ENCODE measurements around the gene SMIM43. TPM values are rescaled to one million over a fixed set of nuclear protein-coding genes. Genes with fewer than 3 reads are reported as not detected.

The SMIM43 gene
- total RNA-seq, 2 donors from 2014 or later: not detected

GRCh38 chr4:121783210-121783609 lies 18.2 kb upstream of the SMIM43 start:
- no peaks in the 10 kb centered on the region for H3K27me3 ChIP-seq
- no peak for DNase-seq (ENCODE audit: low spot score)
- no peak for TF ChIP-seq CTCF (IDR thresholded peaks at IDR 0.05)

GRCh38 chr4:121778991-121779628 lies 14.1 kb upstream of the SMIM43 start:
- DNase-seq (ENCODE audit: low spot score): no peak
- no peak overlapping the region for H3K27ac ChIP-seq
- no peaks in the 10 kb centered on the region for H3K27me3 ChIP-seq
- no peaks in the 10 kb centered on the region for H3K4me1 ChIP-seq
- TF ChIP-seq CTCF (IDR thresholded peaks at IDR 0.05): no peak
- H3K36me3 ChIP-seq: no peaks in the 10 kb centered on the region
- no peak overlapping the region for H3K4me3 ChIP-seq
- no peaks in the 10 kb centered on the region for H3K9me3 ChIP-seq

More at GRCh38 chr4:121783210-121783609, 18.2 kb upstream of the SMIM43 start:
- H3K27ac ChIP-seq: no peak overlapping the region
- no peak overlapping the region for H3K4me3 ChIP-seq
- H3K36me3 ChIP-seq: no peaks in the 10 kb centered on the region
- H3K9me3 ChIP-seq: no peaks in the 10 kb centered on the region
- H3K4me1 ChIP-seq: peaks cover 0 to 10% of the 10 kb centered on the region in 2 donors

DNA sequence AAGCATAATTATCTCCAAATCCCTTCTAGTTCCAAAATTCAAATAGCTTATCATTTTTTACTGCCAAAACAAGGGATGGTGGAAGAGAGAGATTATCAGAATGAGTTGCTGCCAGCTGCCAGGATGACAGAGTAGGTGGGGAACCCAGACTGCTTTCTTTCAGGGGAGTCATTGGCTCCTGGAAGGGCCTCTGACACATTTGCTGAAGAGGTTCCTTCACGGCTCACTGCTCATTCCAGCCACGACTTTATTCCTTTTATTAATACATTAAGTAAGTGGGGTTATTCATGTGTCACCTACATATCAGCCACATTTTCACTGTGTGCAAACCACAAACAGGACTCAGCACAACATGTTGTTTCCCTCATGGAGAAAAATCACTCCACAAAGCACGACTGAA lies 12.7 kb upstream of the SMIM43 start:
- H3K27ac ChIP-seq: no peak overlapping the region
- H3K4me3 ChIP-seq: no peak overlapping the region
- no peaks in the 10 kb centered on the region for H3K36me3 ChIP-seq
- no peaks in the 10 kb centered on the region for H3K27me3 ChIP-seq
- H3K9me3 ChIP-seq: no peaks in the 10 kb centered on the region
- DNase-seq (ENCODE audit: low spot score): no peak
- no peaks in the 10 kb centered on the region for H3K4me1 ChIP-seq
- TF ChIP-seq CTCF (IDR thresholded peaks at IDR 0.05): no peak

- no peaks in the 10 kb centered on the region for H3K4me1 ChIP-seq
- DNase-seq (ENCODE audit: low spot score): no peak
- no peaks in the 10 kb centered on the region for H3K9me3 ChIP-seq
- H3K27me3 ChIP-seq: no peaks in the 10 kb centered on the region
- TF ChIP-seq CTCF (IDR thresholded peaks at IDR 0.05): no peak
- H3K27ac ChIP-seq: no peak overlapping the region
- H3K36me3 ChIP-seq: no peaks in the 10 kb centered on the region
- H3K4me3 ChIP-seq: no peak overlapping the region
Observed at GRCh38 chr4:121776610-121777401, 11.8 kb upstream of the SMIM43 start.

DNA sequence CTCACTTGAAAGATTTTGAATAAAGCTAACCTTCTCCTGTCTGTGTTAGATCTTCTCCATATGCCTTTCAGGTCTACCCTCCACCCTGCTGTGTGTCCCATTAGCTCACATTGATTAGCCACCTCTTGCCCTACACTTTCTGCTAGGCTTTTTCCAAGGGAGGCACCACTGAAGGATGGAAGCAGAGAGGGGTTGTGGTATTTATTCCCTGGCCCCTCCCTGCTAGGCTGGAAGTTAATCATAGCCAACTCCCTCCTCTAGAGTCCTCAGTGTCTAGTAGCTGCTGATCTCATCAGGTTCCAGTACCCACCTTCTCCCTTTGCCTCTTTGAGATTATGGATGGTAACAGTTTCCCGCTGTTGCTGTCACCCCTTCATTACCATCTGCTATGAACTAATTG lies 8.9 kb upstream of the SMIM43 start:
- H3K36me3 ChIP-seq: no peaks in the 10 kb centered on the region
- H3K4me1 ChIP-seq: no peaks in the 10 kb centered on the region
- no peak overlapping the region for H3K27ac ChIP-seq
- DNase-seq (ENCODE audit: low spot score): no peak
- H3K27me3 ChIP-seq: no peaks in the 10 kb centered on the region
- TF ChIP-seq CTCF (IDR thresholded peaks at IDR 0.05): no peak
- no peak overlapping the region for H3K4me3 ChIP-seq
- H3K9me3 ChIP-seq: no peaks in the 10 kb centered on the region
